Mucosa of descending colon (tissue), 3 donors: ENCODE data around the gene JAK1. TPM values are rescaled to one million over a fixed set of nuclear protein-coding genes. Genes with fewer than 3 reads are reported as not detected.

Experiments
- ATAC-seq: fragments of 200-7000 bp; cut with Tn5 transposase; one replicate; pipeline ENCODE4 v1.9.1; 2020; ENCODE audit warnings: mild to moderate bottlenecking, moderate library complexity
- DNase-seq, 3 donors: peaks; one replicate each; pipeline ENCODE4 v3.0.0-alpha.2; 2020
- H3K36me3 ChIP-seq: fragments of 200-600 bp; one replicate; pipeline ENCODE4 v1.8.0; 2021; ENCODE audit warnings: low read depth, mild to moderate bottlenecking
- H3K4me1 ChIP-seq: fragments of 200-600 bp; one replicate; pipeline ENCODE4 v1.8.0; 2021; ENCODE audit warnings: low read depth, mild to moderate bottlenecking
- H3K4me3 ChIP-seq: fragments of 200-600 bp; one replicate; pipeline ENCODE4 v1.8.0; 2021; ENCODE audit warnings: mild to moderate bottlenecking
- H3K9me3 ChIP-seq: fragments of 200-600 bp; one replicate; pipeline ENCODE4 v1.8.0; 2021; ENCODE audit warnings: mild to moderate bottlenecking
- intact Hi-C, 2 donors: fragments of 100-400 bp; cut with DNase I in 1 of 2; cut with micrococcal nuclease in 1 of 2; formaldehyde crosslinking; loops; one replicate each; pipeline versions ENCODE4 v1.11.0 to v1.11.1; 2022; cut with DNase I, micrococcal nuclease
- total RNA-seq, 3 donors: library from RNA; stranded (reverse); fragmentation: NEBNext Ultra II Directional in 2 of 3; extraction: Animal tissue kit (Norgen Biotek cat#: 25700) in 2 of 3; gene quantifications; one replicate each; pipeline versions ENCODE4 v1.2.1 to v1.2.4, GENCODE V29; 2021 to 2023
- TF ChIP-seq, protein P1 (sequence below): fragments of 200-600 bp; IDR thresholded peaks from one replicate; pipeline ENCODE4 v1.8.0; 2022; ENCODE audit warnings: antibody characterized with exemption, mild to moderate bottlenecking
- donor health status: DM: no; HTN: no; CAD: no; lungs with moderate emphysema.
- donor health status: DM: no; HTN: no; CAD: no.
- donor health status: DM: no; HTN: yes; CAD: no.

Gene JAK1
- total RNA-seq, 3 donors from 2014 or later, result 97.1 to 132 (median 103) TPM

GRCh38 chr1:64874666-64875065 lies 91.7 kb downstream of the JAK1 start:
- no peaks in the 10 kb centered on the region for H3K36me3 ChIP-seq
- ATAC-seq (no peak), DNase-seq (no peak)
- TF ChIP-seq, protein P1, sequence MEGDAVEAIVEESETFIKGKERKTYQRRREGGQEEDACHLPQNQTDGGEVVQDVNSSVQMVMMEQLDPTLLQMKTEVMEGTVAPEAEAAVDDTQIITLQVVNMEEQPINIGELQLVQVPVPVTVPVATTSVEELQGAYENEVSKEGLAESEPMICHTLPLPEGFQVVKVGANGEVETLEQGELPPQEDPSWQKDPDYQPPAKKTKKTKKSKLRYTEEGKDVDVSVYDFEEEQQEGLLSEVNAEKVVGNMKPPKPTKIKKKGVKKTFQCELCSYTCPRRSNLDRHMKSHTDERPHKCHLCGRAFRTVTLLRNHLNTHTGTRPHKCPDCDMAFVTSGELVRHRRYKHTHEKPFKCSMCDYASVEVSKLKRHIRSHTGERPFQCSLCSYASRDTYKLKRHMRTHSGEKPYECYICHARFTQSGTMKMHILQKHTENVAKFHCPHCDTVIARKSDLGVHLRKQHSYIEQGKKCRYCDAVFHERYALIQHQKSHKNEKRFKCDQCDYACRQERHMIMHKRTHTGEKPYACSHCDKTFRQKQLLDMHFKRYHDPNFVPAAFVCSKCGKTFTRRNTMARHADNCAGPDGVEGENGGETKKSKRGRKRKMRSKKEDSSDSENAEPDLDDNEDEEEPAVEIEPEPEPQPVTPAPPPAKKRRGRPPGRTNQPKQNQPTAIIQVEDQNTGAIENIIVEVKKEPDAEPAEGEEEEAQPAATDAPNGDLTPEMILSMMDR, result no peak
- no peaks in the 10 kb centered on the region for H3K4me1 ChIP-seq
- H3K9me3 ChIP-seq, result no peaks in the 10 kb centered on the region
- intact Hi-C loops, result no loop called here
- H3K4me3 ChIP-seq, result no peak overlapping the region

DNA sequence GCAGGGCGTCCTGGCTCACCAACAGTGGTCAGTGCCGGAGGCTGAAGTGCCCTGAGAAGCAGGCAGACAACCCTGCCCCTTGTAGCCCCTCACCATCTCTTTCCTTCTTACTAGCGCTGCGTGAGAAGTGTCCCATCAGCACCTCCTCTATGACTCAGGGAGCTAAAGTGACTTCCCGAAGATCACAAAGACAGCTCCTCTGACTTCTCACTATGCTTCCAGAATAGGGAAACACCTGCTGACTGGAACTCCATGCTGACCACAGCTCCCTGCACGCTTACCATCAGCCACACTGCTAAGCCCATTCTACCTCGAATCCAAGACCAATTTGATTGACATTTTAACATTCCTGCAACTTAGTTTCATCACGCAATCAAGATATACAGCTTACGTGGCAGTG lies 92.8 kb downstream of the JAK1 start:
- no peak for DNase-seq
- Histone ChIP-seq H3K4me3 (no peak overlapping the region), H3K36me3 (no peaks in the 10 kb centered on the region), H3K9me3 (no peaks in the 10 kb centered on the region), H3K4me1 (no peaks in the 10 kb centered on the region)
- no peak for ATAC-seq
- intact Hi-C loops, result no loop called here
- TF ChIP-seq, protein P1, result no peak

DNA sequence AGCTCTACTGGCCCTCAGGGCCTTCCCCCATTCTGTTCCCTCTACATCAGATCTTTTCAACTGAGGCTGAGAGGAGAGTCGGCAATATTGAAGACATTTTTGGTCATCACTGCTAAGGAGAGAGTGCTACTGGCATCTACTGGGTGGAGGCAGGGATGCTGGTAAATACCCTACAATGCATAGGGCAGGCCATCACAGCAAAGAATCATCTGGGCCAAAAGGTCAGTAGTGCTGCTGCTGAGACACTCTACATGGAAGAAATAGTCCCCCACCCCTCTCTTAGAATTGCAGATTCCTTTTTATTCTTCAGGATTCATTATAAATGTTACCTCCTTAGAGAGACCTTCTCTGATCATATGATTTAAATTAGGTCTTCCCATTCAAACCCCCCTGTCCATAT lies 94.3 kb downstream of the JAK1 start:
- Histone ChIP-seq H3K9me3 (no peaks in the 10 kb centered on the region), H3K36me3 (no peaks in the 10 kb centered on the region), H3K4me3 (no peak overlapping the region), H3K4me1 (no peaks in the 10 kb centered on the region)
- intact Hi-C loops, result no loop called here
- no peak for DNase-seq
- no peak for ATAC-seq
- TF ChIP-seq, protein P1, result no peak

DNA sequence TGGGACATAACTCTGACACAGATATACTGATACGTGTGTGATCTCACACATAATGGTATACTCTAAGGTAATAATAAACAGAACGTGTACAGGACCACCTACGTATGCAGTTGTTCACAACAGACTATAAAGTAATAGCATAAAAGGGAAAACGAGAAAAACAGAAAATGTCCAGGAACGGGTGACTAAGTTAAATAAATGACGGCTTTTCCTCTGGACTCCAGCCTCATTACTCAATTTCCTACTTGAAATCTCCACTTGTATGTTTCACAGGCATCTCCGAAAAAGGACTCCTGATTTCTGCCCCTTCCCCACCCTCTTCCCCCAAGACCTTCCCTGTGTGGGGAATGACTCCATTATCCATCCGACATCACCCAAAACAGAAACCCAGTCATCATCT lies 95.1 kb downstream of the JAK1 start:
- Histone ChIP-seq H3K4me1 (no peaks in the 10 kb centered on the region), H3K4me3 (no peak overlapping the region), H3K9me3 (no peaks in the 10 kb centered on the region), H3K36me3 (no peaks in the 10 kb centered on the region)
- TF ChIP-seq, protein P1, result no peak
- ATAC-seq (no peak), DNase-seq (no peak)
- intact Hi-C loops, result no loop called here

GRCh38 chr1:64867266-64867665 lies 99.1 kb downstream of the JAK1 start:
- Histone ChIP-seq H3K9me3 (no peaks in the 10 kb centered on the region), H3K4me1 (no peaks in the 10 kb centered on the region), H3K36me3 (no peaks in the 10 kb centered on the region), H3K4me3 (no peak overlapping the region)
- intact Hi-C loops, result no loop called here
- TF ChIP-seq, protein P1, result no peak
- no peak for DNase-seq
- no peak for ATAC-seq

GRCh38 chr1:64866689-64867088 lies 99.7 kb downstream of the JAK1 start:
- intact Hi-C loops, result no loop called here
- Histone ChIP-seq H3K9me3 (no peaks in the 10 kb centered on the region), H3K4me3 (no peak overlapping the region), H3K36me3 (no peaks in the 10 kb centered on the region), H3K4me1 (no peaks in the 10 kb centered on the region)
- DNase-seq, result no peak
- no peak for ATAC-seq
- TF ChIP-seq, protein P1, result no peak
